ENCODE data around the gene PLPP4.

PLPP4 gene

GRCh38 chr10:120613180-120613579 is 156.2 kb downstream of the PLPP4 start:
- no peak for DNase-seq

- no peak for DNase-seq
Observed at GRCh38 chr10:120614680-120615079, 157.7 kb downstream of the PLPP4 start.

- no peak for DNase-seq
Observed at GRCh38 chr10:120616311-120616911, 159.4 kb downstream of the PLPP4 start.

GRCh38 chr10:120628197-120628596 is 171.2 kb downstream of the PLPP4 start:
- no peak for DNase-seq

GRCh38 chr10:120630266-120630665 is 173.2 kb downstream of the PLPP4 start:
- no peak for DNase-seq

- DNase-seq = no peak
Observed at GRCh38 chr10:120632047-120632446, 175.0 kb downstream of the PLPP4 start.

- no peak for DNase-seq
Observed at GRCh38 chr10:120632942-120633341, 175.9 kb downstream of the PLPP4 start.

- DNase-seq = no peak
Observed at GRCh38 chr10:120634659-120635058, 177.6 kb downstream of the PLPP4 start.
